Activated naive CD8-positive, alpha-beta T cell treated with anti-CD3 and anti-CD28 coated beads, Interleukin-2, amount 50 U/mL, for 24 hours (primary cell): Measurements from ENCODE around the gene OTOS.

ENCODE experiments used
- ATAC-seq: fragments of 150-1000 bp; cut with Tn5 transposase; one replicate; pipeline ENCODE4 v1.10.0; 2021
- DNase-seq: peaks from one replicate; pipeline ENCODE4 v3.0.0; 2021
- H3K27ac Mint-ChIP-seq: one replicate; pipeline ENCODE4 v1.8.0; 2021; ENCODE audit warnings: mild to moderate bottlenecking, mixed read lengths
- H3K27me3 Mint-ChIP-seq: one replicate; pipeline ENCODE4 v1.8.0; 2021; ENCODE audit warnings: mixed read lengths
- H3K36me3 Mint-ChIP-seq: one replicate; pipeline ENCODE4 v1.8.0; 2021; ENCODE audit warnings: low read depth, mixed read lengths
- H3K4me1 Mint-ChIP-seq: one replicate; pipeline ENCODE4 v1.8.0; 2021; ENCODE audit warnings: mixed read lengths
- H3K4me3 Mint-ChIP-seq: one replicate; pipeline ENCODE4 v1.8.0; 2021; ENCODE audit warnings: mild to moderate bottlenecking, moderate library complexity, mixed read lengths
- H3K9me3 Mint-ChIP-seq: one replicate; pipeline ENCODE4 v1.8.0; 2021; ENCODE audit warnings: mixed read lengths

The OTOS gene

GRCh38 chr2:240140511-240140910 lies at the start of gene OTOS:
TSS of gene OTOS (minus strand) at chr2:240140658. CDS start at chr2:240140326, 332 bp downstream.
- no peak for ATAC-seq
- Mint-ChIP-seq H3K4me1 (peaks cover 12% of the 10 kb centered on the region), H3K27ac (no peak within 1 kb of the TSS)

DNA sequence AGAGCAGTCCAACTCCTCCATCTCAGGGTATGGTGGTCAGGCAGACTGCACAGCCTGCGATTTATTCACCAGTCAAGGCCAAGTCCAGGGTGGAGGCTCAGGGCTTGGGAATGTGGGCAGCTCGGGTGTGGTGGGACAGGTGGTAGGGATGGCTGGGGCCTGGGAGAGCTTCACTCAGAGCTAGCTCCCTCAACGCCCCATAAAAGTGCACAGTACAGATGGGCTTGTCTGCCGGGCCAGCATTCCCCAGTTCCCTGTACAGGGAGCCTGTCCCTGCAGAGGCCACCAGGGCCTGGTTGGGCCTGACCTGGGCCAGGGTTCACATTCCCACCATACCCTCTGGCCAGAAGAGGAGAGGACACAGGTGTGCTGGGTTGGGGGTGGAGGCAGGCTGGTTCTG lies 49.2 kb upstream of the OTOS start:
- DNase-seq, result no peak
- ATAC-seq, result no peak
- H3K36me3 Mint-ChIP-seq, result no peaks in the 10 kb centered on the region
- peaks cover 24% of the 10 kb centered on the region for H3K27me3 Mint-ChIP-seq
- H3K4me3 Mint-ChIP-seq, result no peak overlapping the region
- H3K27ac Mint-ChIP-seq, result no peak overlapping the region
- peaks cover 4% of the 10 kb centered on the region for H3K9me3 Mint-ChIP-seq
- no peaks in the 10 kb centered on the region for H3K4me1 Mint-ChIP-seq

More at GRCh38 chr2:240140511-240140910, at the start of gene OTOS:
- Mint-ChIP-seq H3K27me3 (no peaks in the 10 kb centered on the region), H3K9me3 (no peaks in the 10 kb centered on the region), H3K36me3 (peaks cover 1% of the 10 kb centered on the region), H3K4me3 (no peak within 1 kb of the TSS)
- DNase-seq, result no peak

DNA sequence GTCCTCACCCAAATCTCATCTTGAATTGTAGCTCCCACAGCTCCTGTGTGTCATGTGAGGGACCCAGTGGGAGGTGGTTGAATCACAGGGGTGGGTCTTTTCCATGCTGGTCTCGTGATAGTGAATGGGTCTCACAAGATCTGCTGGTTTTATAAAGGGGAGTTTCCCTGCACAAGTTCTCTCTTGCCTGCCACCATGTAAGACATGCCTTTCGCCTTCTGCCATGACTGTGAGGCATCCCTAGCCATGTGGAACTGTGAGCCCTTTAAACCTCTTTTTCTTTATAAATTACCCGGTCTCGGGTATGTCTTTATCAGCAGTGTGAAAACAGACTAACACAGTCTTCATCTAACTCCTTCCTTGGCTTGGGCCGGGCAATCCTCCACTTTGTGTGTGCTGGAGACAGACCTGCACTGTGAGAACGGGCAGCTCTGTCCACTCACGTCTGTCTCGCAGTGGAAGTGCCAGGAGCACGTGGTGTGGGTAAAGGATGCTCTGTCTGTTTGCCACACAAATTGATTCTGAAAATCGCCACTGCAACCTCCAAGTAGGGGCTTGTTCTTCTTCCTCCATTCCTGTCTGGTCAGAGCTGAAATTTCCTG lies 47.6 kb upstream of the OTOS start:
- peaks cover 22% of the 10 kb centered on the region for H3K27me3 Mint-ChIP-seq
- no peak for DNase-seq
- H3K4me3 Mint-ChIP-seq, result no peak overlapping the region
- no peak for ATAC-seq
- no peaks in the 10 kb centered on the region for H3K36me3 Mint-ChIP-seq
- no peak overlapping the region for H3K27ac Mint-ChIP-seq
- H3K9me3 Mint-ChIP-seq, result peaks cover 4% of the 10 kb centered on the region
- no peaks in the 10 kb centered on the region for H3K4me1 Mint-ChIP-seq

DNA sequence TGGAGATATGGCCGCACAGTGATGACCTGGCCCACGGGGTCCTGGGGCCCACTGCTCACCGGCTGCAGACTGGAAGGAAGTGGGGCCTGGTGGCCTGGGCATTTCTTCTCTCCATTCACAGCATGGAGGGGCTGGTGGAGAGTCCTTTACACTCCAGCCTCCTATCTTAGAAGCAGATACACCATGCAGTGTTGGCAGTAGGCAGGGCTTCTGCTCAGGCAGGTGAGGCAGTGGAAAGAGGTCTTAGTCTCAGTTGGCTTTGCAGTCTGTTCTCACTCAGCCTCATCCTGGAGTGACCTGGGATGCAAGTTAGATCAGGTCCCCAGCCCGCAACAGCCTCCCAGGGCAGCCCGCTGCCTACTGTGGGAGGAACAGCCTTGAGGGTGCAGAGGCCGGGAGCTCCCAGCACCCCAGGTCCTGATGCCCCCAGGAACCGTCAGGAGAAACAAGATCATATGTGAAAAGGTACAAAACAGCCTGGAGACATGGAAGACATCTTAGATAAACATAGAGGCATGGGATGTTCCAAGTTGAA lies 45.8 kb upstream of the OTOS start:
- Mint-ChIP-seq H3K9me3 (peaks cover 4% of the 10 kb centered on the region), H3K27ac (no peak overlapping the region), H3K4me1 (no peaks in the 10 kb centered on the region), H3K36me3 (no peaks in the 10 kb centered on the region), H3K27me3 (peaks cover 16% of the 10 kb centered on the region), H3K4me3 (no peak overlapping the region)
- no peak for ATAC-seq
- DNase-seq, result no peak

DNA sequence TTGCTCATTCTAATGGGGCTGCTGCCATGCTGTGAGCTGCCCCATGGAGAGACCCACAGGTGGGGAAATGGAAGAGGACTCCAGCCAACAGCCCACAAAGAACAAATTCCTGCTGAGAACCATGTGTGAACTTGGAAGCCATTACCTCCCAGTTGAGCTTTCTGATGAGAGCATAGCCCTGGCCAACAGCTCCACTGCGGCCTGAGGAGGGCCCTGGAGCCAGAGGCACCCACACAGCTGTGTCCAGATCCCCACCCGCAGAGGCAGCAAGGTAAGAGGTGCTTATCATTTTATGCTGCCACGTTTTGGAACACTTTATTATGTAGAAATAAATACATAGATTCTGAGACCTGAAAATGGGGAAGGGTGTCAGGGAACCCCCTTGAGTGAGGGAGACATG lies 44.2 kb upstream of the OTOS start:
- DNase-seq, result no peak
- H3K9me3 Mint-ChIP-seq, result peaks cover 4% of the 10 kb centered on the region
- H3K4me1 Mint-ChIP-seq, result no peaks in the 10 kb centered on the region
- H3K27me3 Mint-ChIP-seq, result peaks cover 22% of the 10 kb centered on the region
- H3K27ac Mint-ChIP-seq, result no peak overlapping the region
- ATAC-seq, result no peak
- H3K4me3 Mint-ChIP-seq, result no peak overlapping the region
- H3K36me3 Mint-ChIP-seq, result no peaks in the 10 kb centered on the region

GRCh38 chr2:240183875-240184590 lies 43.6 kb upstream of the OTOS start:
- ATAC-seq, result no peak
- no peak overlapping the region for H3K27ac Mint-ChIP-seq
- H3K27me3 Mint-ChIP-seq, result peaks cover 22% of the 10 kb centered on the region
- H3K9me3 Mint-ChIP-seq, result peaks cover 4% of the 10 kb centered on the region
- no peaks in the 10 kb centered on the region for H3K36me3 Mint-ChIP-seq
- no peak for DNase-seq
- H3K4me1 Mint-ChIP-seq, result no peaks in the 10 kb centered on the region
- H3K4me3 Mint-ChIP-seq, result no peak overlapping the region

DNA sequence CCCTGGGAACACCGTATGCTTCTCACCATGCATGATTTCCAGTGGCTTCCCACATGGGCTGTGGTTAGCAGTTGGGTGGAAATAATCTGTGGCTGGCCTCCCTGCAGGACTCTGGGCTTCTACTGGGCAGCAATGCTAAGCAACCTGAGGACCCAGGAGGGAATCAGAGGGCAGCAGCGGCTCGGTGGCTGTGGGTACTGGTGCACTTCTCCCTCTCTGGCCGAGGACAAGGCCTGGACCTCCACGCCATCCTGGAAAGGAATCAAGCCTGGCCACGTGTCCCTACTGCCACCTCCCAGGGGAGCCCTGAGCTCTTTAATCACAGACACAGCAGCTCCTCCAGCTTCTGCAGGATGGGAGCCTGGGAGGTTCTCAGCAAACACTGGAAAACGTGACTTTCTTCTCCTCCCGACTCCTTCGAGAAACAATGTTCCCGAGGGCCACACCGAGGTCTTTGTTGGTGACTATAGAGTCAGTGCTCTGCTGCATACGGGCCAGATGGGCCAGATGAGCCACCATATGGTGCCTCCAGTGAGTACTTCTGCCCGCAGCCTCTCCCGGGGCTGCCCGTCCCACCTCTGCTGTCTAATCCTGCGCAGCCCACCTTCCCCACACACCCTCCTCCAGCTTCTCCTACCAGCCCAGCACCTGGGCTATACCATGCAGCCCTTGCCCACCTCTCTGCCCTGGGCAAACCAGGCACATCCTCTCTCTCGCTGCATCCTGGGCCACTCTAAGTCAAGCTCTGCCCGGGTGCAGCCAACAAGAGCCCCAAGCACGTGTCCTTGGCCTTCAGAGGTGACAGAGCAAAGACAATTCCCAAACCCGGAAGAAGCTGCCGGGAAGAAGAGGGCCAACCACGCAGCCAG lies 42.8 kb upstream of the OTOS start:
- no peak for DNase-seq
- ATAC-seq, result no peak
- H3K36me3 Mint-ChIP-seq, result no peaks in the 10 kb centered on the region
- H3K9me3 Mint-ChIP-seq, result peaks cover 4% of the 10 kb centered on the region
- H3K27ac Mint-ChIP-seq, result no peak overlapping the region
- H3K27me3 Mint-ChIP-seq, result peaks cover 18% of the 10 kb centered on the region
- no peaks in the 10 kb centered on the region for H3K4me1 Mint-ChIP-seq
- no peak overlapping the region for H3K4me3 Mint-ChIP-seq

DNA sequence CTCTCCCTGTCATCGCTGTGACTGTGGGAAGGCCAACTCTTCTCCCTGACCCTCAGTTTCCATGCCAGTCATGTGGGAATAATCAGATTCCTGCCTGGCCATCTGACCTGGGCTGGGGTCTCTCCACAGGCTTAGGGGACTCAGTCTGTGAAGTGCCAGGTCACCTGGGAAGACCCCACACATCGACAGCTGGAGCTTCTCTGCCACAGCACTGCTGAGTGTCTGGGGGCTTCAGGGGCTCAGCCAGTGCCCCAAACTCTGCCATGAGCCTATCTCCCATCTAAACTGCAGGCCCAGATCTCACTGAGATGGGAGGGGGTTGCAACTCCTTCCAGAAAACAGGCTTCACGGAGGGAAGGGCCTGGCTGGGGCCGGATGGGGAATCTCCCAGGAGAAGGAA lies 42.0 kb upstream of the OTOS start:
- Mint-ChIP-seq H3K27me3 (peaks cover 13% of the 10 kb centered on the region), H3K27ac (no peak overlapping the region), H3K4me3 (no peak overlapping the region), H3K9me3 (no peaks in the 10 kb centered on the region), H3K36me3 (no peaks in the 10 kb centered on the region), H3K4me1 (no peaks in the 10 kb centered on the region)
- DNase-seq, result no peak
- no peak for ATAC-seq

- no peaks in the 10 kb centered on the region for H3K9me3 Mint-ChIP-seq
- ATAC-seq, result no peak
- H3K4me1 Mint-ChIP-seq, result no peaks in the 10 kb centered on the region
- peaks cover 13% of the 10 kb centered on the region for H3K27me3 Mint-ChIP-seq
- H3K27ac Mint-ChIP-seq, result no peak overlapping the region
- no peak for DNase-seq
- H3K36me3 Mint-ChIP-seq, result no peaks in the 10 kb centered on the region
- no peak overlapping the region for H3K4me3 Mint-ChIP-seq
These were observed 41.5 kb upstream of the OTOS start for GRCh38 chr2:240182001-240182400.

DNA sequence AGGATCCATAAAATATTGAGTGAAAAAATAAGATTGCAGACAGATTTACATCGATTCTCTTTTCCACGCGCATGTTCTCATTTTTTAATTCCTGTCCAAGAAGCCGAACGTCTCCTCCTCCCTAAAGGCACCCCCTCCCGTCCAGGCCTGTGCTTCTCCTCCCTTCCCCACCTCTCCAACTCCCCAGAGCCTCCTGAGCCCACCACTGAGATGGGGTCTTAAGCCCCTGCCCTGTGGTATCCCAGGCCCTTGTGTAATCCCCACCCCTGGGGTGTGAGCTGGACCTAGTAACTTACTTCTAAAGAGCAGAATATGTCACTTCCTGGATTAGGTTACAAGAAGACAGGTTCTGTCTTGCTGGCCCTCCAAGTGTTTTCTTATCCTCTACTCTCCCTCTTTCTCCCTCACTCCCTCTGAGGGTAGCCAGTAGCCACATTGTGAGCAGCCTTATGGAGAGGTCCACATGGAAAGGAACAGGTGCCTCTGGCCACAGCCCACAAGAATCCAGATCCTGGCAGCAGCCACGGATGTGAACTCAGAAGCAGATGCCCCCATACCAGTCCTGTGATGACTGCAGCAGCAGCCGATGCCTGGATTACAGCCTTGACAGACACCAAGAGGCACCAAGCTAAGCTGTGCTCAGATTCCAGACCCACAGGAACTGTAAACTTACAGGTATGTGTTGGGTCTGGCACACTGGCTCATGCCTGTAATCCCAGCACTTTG lies 39.6 kb upstream of the OTOS start:
- Mint-ChIP-seq H3K36me3 (no peaks in the 10 kb centered on the region), H3K9me3 (no peaks in the 10 kb centered on the region), H3K4me3 (no peak overlapping the region), H3K27me3 (peaks cover 23% of the 10 kb centered on the region), H3K4me1 (no peaks in the 10 kb centered on the region), H3K27ac (no peak overlapping the region)
- ATAC-seq (no peak), DNase-seq (no peak)

DNA sequence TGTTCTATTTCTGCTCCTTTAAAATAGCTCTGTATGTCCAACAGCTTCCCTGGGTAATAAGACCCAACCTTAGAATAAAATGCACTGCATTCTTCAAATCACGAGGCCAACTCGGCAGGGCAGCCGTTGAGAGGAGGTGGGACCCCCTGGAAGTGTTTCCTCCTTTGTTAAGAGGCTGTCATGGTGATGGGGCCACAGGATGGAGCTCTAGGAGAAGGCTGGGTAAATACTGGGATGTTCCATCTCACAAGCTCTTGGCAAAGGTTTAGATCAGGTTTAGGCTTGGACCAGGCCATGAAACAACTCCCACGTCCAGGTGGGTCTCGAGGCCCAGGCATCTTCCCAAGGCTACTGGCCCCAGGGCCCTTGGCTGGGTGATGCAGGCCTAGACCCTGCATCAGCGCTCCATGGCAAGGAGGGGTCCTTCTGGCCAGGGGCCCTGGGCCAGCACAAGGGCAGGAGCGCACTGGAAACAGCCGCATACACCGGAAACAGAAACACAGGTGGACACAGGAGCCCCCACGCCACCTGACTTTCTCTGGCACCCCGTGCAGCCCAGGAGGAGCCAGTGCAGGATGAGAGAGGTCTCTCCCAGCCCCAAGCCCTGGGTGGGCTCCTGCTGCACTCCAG lies 38.8 kb upstream of the OTOS start:
- Mint-ChIP-seq H3K36me3 (no peaks in the 10 kb centered on the region), H3K9me3 (no peaks in the 10 kb centered on the region), H3K27me3 (peaks cover 26% of the 10 kb centered on the region), H3K4me3 (no peak overlapping the region), H3K27ac (no peak overlapping the region), H3K4me1 (no peaks in the 10 kb centered on the region)
- ATAC-seq (no peak), DNase-seq (no peak)

GRCh38 chr2:240178564-240178963 lies 38.1 kb upstream of the OTOS start:
- Mint-ChIP-seq H3K27me3 (peaks cover 29% of the 10 kb centered on the region), H3K4me3 (no peak overlapping the region), H3K27ac (no peak overlapping the region), H3K4me1 (no peaks in the 10 kb centered on the region), H3K9me3 (no peaks in the 10 kb centered on the region), H3K36me3 (no peaks in the 10 kb centered on the region)
- no peak for ATAC-seq
- no peak for DNase-seq

DNA sequence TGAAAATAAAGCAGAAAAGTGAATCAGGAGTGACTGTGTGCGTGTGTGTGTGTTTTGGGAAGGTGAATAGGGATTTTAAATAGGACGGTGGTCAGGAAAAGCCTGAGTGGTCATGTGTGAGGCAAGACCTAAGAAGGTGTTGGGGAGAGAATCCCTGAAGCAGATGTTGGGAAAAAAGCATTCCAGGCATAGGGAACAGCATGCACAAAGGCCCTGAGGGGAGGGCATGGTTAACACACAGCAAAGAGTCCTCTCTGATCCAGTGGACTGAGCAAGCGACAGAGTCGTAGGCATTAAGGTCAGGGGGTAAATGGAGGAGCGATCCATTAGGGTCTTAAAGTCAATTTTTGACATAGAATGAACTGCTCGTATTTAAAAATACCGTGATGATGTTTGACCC lies 34.0 kb upstream of the OTOS start:
- Mint-ChIP-seq H3K27ac (no peak overlapping the region), H3K36me3 (no peaks in the 10 kb centered on the region), H3K4me1 (peaks cover 4% of the 10 kb centered on the region), H3K4me3 (no peak overlapping the region), H3K27me3 (peaks cover 22% of the 10 kb centered on the region), H3K9me3 (no peaks in the 10 kb centered on the region)
- ATAC-seq (no peak), DNase-seq (no peak)
